Tibial nerve (tissue), 4 donors: Measurements from ENCODE around the gene BCAS3.
"Not testable (repeated sequence)": the region's sequence is repeated elsewhere in the genome, so short reads cannot be mapped to it uniquely, and the experiment has no call there.

ENCODE experiments used
- EP300 ChIP-seq, 2 donors: sonication (generic); formaldehyde crosslinking; IDR thresholded peaks; one replicate each; pipeline ENCODE4 v1.6.1; 2017; ENCODE audit warnings: antibody characterized with exemption in 2 of 2, mild to moderate bottlenecking in 1 of 2
- TF ChIP-seq, protein P1 (sequence below), 5 experiments: fragments of 200-600 bp in 3 of 5; fragments of 450-650 bp in 2 of 5; sonication (generic) in 3 of 5; IDR thresholded peaks; one replicate each; pipeline ENCODE4 v1.5.1; 2016 to 2019; ENCODE audit warnings: antibody characterized with exemption in 5 of 5, mild to moderate bottlenecking in 3 of 5, moderate library complexity in 2 of 5

DNA sequence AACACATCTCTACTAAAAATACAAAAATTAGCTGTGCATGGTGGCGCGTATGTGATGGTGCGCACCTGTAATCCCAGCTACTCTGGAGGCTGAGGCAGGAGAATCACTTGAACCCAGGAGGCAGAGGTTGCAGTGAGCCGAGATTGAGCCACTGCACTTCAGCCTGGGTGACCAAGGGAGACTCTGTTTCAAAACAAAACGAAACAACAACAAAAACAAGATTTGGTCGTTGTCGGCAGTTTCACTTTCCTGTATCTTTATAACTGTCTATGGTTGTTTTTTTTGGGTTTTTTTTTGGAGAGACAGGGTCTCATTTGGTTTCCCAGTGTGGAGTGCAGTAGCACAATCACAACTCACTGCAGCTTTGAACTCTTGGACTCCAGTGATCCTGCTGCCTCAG is 8.9 kb upstream of the BCAS3 start:
- not testable (repeated sequence) for TF ChIP-seq EP300 (IDR thresholded peaks at IDR 0.05)
- TF ChIP-seq, protein P1, sequence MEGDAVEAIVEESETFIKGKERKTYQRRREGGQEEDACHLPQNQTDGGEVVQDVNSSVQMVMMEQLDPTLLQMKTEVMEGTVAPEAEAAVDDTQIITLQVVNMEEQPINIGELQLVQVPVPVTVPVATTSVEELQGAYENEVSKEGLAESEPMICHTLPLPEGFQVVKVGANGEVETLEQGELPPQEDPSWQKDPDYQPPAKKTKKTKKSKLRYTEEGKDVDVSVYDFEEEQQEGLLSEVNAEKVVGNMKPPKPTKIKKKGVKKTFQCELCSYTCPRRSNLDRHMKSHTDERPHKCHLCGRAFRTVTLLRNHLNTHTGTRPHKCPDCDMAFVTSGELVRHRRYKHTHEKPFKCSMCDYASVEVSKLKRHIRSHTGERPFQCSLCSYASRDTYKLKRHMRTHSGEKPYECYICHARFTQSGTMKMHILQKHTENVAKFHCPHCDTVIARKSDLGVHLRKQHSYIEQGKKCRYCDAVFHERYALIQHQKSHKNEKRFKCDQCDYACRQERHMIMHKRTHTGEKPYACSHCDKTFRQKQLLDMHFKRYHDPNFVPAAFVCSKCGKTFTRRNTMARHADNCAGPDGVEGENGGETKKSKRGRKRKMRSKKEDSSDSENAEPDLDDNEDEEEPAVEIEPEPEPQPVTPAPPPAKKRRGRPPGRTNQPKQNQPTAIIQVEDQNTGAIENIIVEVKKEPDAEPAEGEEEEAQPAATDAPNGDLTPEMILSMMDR (IDR thresholded peaks at IDR 0.05), result not testable (repeated sequence)
